Muscle of leg (tissue), 11 donors: ENCODE results near the gene TRAPPC2. TPM values are rescaled to one million over a fixed set of nuclear protein-coding genes. Genes with fewer than 3 reads are reported as not detected.
"Not testable (repeated sequence)": the region's sequence is repeated elsewhere in the genome, so short reads cannot be mapped to it uniquely, and the experiment has no call there.

Source experiments
- DNase-seq: peaks from one replicate; pipeline ENCODE4 v3.0.0; 2013
- H3K27ac ChIP-seq: one replicate; pipeline ENCODE4 v1.5.1; 2013; ENCODE audit warnings: mild to moderate bottlenecking, low read length, control low read depth
- H3K27me3 ChIP-seq: one replicate; pipeline ENCODE4 v1.6.1; 2013; ENCODE audit warnings: low read length; ENCODE audit not compliant: control insufficient read depth, insufficient read depth
- H3K36me3 ChIP-seq: one replicate; pipeline ENCODE4 v1.6.1; 2013; ENCODE audit warnings: low read length; ENCODE audit not compliant: control insufficient read depth, insufficient read depth
- H3K4me1 ChIP-seq: one replicate; pipeline ENCODE4 v1.6.1; 2013; ENCODE audit warnings: low read length; ENCODE audit not compliant: control insufficient read depth, insufficient read depth
- H3K4me3 ChIP-seq: one replicate; pipeline ENCODE4 v1.5.1; 2013; ENCODE audit warnings: low read length, control low read depth
- H3K9me3 ChIP-seq: replicated peaks from 2 replicates; pipeline ENCODE4 v1.6.1; 2013; ENCODE audit warnings: low read depth, low read length; ENCODE audit not compliant: control insufficient read depth
- WGBS: methylation state at CpG from one replicate; pipeline ENCODE4 v1.1.5; 2013; ENCODE audit warnings: missing lambda C conversion rate; ENCODE audit not compliant: insufficient coverage; 5-methylcytosine and 5-hydroxymethylcytosine counted together
- polyA plus RNA-seq, 8 donors: library from polyadenylated mRNA; unstranded; fragments of 120-200 nt; gene quantifications; one replicate each; pipeline versions ENCODE4 v1.2.1 to v1.2.3, GENCODE V29; 2013; ENCODE audit warnings: inconsistent platforms in 1 of 8, low replicate concordance in 1 of 8; ENCODE audit not compliant: insufficient read length in 8 of 8, insufficient read depth in 1 of 8
- total RNA-seq: library from RNA; stranded (reverse); fragments of 120-200 nt; gene quantifications from one replicate; pipeline ENCODE4 v1.2.4, GENCODE V29; 2013

Gene TRAPPC2
- total and polyA plus RNA-seq, 9 donors: 8.1 to 20.9 (median 11.2) TPM

DNA sequence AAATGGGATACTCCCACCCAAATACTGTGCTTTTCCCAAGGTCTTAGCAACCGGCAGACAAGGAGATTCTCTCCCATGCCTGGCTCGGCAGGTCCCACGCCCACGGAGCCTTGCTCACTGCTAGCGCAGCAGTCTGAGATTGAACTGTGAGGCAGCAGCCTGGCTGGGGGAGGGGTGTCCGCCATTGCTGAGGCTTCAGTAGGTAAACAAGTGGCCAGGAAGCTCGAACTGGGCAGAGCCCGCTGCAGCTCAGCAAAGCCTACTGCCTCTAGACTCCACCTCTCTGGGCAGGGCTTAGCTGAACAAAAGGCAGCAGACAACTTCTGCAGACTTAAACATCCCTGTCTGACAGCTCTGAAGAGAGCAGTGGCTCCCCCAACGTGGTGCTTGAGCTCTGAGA is 9.5 kb downstream of the TRAPPC2 start:
- H3K27me3 ChIP-seq, H3K36me3 ChIP-seq, DNase-seq, H3K27ac ChIP-seq, H3K9me3 ChIP-seq, H3K4me1 ChIP-seq, H3K4me3 ChIP-seq: not testable (repeated sequence)
- 87% methylated on average over 9 of the region's 9 CpGs for WGBS

DNA sequence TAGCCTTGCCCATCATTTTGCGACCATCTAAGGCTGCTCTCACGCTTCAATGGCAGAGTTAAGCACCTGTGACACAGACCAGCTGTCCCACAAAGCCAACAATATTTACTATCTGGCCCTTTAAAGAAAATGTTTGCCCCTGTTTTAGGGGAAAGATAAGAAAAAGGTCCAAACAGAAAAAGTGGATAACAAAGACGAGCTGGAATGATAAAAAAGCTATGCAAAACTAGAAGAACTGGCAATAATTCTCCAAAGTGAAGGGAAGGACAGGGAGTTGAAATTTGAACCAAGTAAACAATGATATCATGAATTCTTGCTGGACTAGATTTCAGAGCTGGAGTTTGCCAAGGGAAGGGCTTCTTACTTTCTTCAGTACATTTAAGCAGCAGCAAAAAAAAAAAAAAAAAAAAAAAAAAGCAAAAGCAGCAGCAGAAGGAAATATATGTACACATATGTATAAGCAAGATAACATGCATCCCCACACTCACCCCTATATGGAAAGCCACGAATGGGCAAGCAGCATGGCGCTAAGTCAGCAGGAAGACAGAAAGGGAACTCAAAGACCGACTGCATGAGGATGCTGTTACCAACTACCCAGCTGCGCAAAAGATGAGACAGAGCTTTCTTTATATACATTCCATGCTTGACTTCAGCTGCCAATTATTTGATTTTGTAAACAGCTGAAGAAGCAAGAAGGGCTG is 12.5 kb downstream of the TRAPPC2 start:
- H3K27me3 ChIP-seq: peaks cover 6% of the 10 kb centered on the region
- no peak overlapping the region for H3K4me3 ChIP-seq
- H3K36me3 ChIP-seq: peaks cover 11% of the 10 kb centered on the region
- peak overlapping the region; percentile 73 for H3K27ac ChIP-seq
- peak; percentile 88 for DNase-seq
- H3K4me1 ChIP-seq: peaks cover 7% of the 10 kb centered on the region
- WGBS: 23% methylated on average over 2 of the region's 7 CpGs
- H3K9me3 ChIP-seq: no peaks in the 10 kb centered on the region

DNA sequence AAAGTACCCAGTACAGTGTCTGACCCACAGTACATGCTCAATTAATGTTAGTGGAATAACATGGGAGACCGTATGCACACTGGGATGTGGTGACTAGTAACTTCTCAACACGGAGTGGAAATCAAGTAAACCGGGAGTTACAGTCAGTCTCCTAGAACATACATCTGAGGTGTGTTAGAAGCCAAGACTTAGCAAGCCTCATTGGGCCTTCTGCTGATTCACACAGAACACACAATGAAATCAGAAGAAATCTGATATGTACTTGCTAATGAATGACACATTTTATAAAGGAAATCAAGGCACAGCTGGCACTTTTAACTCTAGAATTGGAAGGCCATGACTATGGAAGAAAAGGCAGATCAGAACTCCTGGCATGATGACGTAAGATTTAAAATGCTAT is 13.0 kb downstream of the TRAPPC2 start:
- Histone ChIP-seq H3K4me1 (peaks cover 7% of the 10 kb centered on the region), H3K27me3 (peaks cover 6% of the 10 kb centered on the region), H3K9me3 (no peaks in the 10 kb centered on the region), H3K36me3 (peaks cover 11% of the 10 kb centered on the region), H3K27ac (peak overlapping the region; percentile 73), H3K4me3 (no peak overlapping the region)
- DNase-seq: no peak
- no CpG with 5 or more reads among the region's 4 CpGs for WGBS

DNA sequence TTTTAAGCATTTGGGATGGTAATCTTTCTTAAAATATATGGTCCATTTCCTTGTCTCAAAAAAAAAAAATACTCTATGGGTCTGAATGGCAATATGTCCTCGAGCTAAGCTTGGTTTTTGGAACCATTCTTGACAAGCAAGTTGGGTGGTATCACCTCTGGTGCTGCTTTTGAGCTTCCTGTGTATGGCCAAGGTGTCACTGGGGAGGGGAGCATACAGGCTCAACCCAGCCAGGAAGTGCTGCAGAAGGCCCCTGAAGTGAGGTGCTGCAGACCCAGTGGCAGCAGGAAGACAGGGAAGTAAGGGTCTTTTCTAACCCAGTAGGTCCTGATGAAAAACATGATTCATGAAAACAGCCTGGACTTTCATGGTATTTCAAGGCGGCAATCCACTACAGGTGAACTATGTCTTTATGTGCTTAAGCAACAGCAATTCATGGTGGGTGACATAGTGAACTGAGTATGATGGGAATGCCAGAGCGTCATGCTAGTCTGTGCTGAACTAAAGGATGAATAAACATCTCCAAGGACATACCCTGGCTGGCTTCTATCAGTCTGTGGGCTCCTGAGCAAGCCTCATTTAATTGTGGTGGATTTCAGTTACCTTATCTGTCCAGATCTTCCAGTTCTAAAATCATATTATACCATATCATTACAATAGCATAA is 15.1 kb downstream of the TRAPPC2 start:
- Histone ChIP-seq H3K27me3 (peaks cover 6% of the 10 kb centered on the region), H3K9me3 (no peaks in the 10 kb centered on the region), H3K4me1 (peaks cover 7% of the 10 kb centered on the region), H3K36me3 (peaks cover 11% of the 10 kb centered on the region), H3K27ac (no peak overlapping the region), H3K4me3 (no peak overlapping the region)
- 89% methylated on average over 1 of the region's 3 CpGs for WGBS
- DNase-seq: no peak

DNA sequence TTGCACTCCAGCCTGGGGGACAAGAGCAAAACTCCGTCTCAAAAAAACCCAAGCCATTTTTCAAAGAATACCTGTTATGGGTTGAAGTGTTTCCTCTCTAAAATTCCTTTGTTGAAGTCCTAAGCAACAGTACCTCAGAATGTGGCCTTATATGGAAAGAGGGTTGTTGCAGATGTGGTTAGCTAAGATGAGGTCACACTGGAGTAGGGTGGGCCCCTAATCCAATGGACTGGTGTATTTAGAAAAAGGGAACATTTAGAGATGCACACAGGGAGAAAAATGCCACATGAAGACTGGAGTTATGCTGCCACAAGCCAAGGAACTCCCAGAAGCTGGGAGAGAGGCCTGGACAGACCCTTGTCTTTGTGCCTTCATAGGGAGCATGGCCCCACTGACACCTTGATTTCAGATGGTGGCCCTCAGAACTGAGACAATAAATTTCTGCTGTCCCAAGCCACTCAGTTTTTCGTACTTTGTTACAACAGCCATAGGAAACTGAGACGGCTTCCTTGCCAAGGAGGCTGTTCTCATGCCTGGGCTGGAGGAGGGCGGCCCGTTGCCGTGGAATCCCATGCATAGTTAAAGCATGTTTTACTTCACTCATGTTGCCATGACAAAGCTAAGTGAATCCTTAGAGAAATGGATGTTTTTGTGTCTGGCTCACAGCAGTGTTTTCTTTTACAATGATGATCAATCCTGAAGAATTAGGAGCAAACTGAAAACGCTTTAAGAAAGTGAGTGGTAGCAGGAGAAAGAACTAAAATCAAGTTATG is 16.5 kb downstream of the TRAPPC2 start:
- WGBS: 49% methylated on average over 3 of the region's 7 CpGs
- Histone ChIP-seq H3K27me3 (peaks cover 6% of the 10 kb centered on the region), H3K27ac (peak overlapping the region; percentile 85), H3K4me1 (peaks cover 7% of the 10 kb centered on the region), H3K4me3 (no peak overlapping the region), H3K9me3 (no peaks in the 10 kb centered on the region), H3K36me3 (peaks cover 11% of the 10 kb centered on the region)
- peak; percentile 89 for DNase-seq

DNA sequence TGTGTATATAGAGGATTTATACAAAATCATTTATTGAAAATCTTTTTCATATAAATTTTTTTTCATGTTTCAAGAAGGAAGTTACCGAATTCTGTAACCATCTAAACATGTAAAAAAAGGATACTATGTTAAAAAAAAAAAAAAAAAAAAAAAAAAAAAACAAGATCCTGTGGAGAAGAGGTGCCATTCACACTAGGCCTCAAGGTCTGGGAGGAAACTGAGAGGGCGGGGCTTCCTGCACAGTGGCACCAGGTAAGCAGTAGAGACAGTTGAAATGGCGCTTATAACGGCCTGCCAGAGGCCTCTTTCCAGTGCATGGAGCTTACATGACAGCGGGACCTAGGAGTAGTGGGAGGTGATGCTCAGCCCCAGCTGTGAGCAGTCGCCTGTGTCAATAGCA is 17.5 kb downstream of the TRAPPC2 start:
- 98% methylated on average over 5 of the region's 6 CpGs for WGBS
- Histone ChIP-seq H3K9me3 (no peaks in the 10 kb centered on the region), H3K27ac (no peak overlapping the region), H3K4me3 (no peak overlapping the region), H3K27me3 (peaks cover 6% of the 10 kb centered on the region), H3K36me3 (peaks cover 12% of the 10 kb centered on the region), H3K4me1 (peaks cover 7% of the 10 kb centered on the region)
- DNase-seq: no peak

DNA sequence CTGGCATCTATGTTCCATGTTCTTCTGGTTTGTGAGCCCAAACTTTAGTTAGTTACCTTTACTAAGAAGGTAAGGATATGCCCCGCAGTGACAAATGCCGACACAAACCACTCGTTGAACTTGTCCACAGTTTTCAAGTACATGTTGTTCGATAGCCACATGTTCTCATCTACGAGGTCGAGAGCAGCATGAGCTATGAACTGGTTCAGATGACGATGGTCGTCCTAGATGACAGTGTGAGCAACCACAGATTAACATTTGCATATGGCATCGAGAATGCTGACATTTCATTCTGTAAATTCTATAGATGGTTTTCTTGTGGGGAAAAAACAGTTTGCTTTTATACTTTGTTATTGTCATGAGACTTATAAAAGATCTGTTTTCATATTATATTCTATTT is 18.0 kb downstream of the TRAPPC2 start:
- Histone ChIP-seq H3K36me3 (peaks cover 17% of the 10 kb centered on the region), H3K27ac (no peak overlapping the region), H3K4me3 (no peak overlapping the region), H3K9me3 (no peaks in the 10 kb centered on the region), H3K27me3 (peaks cover 10% of the 10 kb centered on the region), H3K4me1 (peaks cover 5% of the 10 kb centered on the region)
- no peak for DNase-seq
- WGBS: 95% methylated on average over 4 of the region's 9 CpGs

DNA sequence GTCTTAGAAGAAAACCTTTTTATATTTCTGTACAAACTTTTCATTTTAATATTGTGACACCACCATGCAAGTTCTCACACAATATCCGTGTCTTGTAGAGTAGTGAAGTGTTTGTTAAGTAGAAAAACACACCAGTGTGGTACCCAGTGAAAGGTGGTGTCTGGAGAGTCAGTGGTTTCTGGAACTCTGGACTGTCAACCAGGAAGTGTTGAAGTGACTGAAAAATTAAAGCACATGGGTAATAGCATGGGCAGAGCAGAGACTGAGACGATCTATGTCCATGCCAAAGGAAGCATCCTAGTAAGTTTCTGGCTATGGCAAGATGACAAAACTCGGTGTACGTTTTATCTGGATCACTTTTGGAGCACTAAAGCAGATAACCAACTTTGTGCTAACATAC is 23.3 kb downstream of the TRAPPC2 start:
- peaks cover 10% of the 10 kb centered on the region for H3K27me3 ChIP-seq
- peaks cover 14% of the 10 kb centered on the region for H3K36me3 ChIP-seq
- H3K9me3 ChIP-seq: no peaks in the 10 kb centered on the region
- H3K4me3 ChIP-seq: no peak overlapping the region
- DNase-seq: no peak
- whole genome bisulfite sequencing: 88% methylated on average over 3 of the region's 4 CpGs
- no peak overlapping the region for H3K27ac ChIP-seq
- H3K4me1 ChIP-seq: no peaks in the 10 kb centered on the region

DNA sequence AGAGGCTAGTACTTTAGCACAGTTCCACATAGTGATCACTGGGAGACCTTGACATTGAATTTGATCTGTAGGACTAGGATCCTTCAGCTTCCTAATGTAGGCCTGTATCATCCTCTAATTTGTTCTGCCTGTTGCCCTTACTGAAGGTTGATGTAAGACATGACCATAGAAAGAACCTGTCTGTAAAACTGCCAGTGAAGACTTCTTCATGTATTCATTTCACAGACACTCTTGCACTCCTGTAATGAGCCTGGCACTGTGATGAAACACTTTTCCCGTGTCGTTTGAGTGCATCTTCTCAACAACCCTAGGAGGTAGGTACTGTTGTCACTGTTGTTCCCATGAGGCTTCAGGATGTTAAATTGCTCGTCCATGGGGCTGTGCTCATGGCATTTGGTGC is 30.8 kb downstream of the TRAPPC2 start:
- Histone ChIP-seq H3K27me3 (peaks cover 28% of the 10 kb centered on the region), H3K27ac (no peak overlapping the region), H3K4me1 (peaks cover 4% of the 10 kb centered on the region), H3K4me3 (no peak overlapping the region), H3K9me3 (no peaks in the 10 kb centered on the region), H3K36me3 (peaks cover 10% of the 10 kb centered on the region)
- WGBS: no CpG with 5 or more reads among the region's 3 CpGs
- DNase-seq: no peak

DNA sequence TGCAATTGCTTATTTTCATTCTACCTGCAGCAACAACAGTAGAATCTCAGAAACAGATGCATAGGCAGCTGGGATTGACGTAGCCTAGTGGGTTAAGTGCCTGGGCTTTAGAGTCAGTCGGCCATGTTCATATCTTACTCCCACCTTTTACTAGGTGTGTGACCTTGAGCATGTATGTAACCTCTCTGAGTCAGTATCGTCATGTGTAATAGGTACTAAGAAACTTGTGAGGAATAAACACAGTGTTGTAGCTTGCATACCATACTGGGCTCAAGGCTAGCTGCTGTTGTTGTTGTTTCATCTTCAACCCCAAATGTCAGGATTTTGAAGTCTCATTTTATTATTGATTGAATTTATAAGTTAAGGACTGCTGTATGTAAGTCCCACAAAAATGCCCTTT is 31.3 kb downstream of the TRAPPC2 start:
- peaks cover 10% of the 10 kb centered on the region for H3K36me3 ChIP-seq
- H3K4me1 ChIP-seq: peaks cover 4% of the 10 kb centered on the region
- WGBS: no CpG with 5 or more reads among the region's 3 CpGs
- no peak overlapping the region for H3K27ac ChIP-seq
- no peak overlapping the region for H3K4me3 ChIP-seq
- H3K27me3 ChIP-seq: peaks cover 26% of the 10 kb centered on the region
- no peaks in the 10 kb centered on the region for H3K9me3 ChIP-seq
- DNase-seq: no peak
